DMS53 treated with DMSO at 0.1 percent for 48 hours (cell line): ENCODE results near the gene RPTN.
A peak's percentile ranks its signal among the peaks of the same experiment; 100 is the strongest.

Experiments
- DNase-seq: peaks from one replicate; lab custom pipeline; 2025; ENCODE audit not compliant: unreplicated experiment; lab: John Stamatoyannopoulos, UW

Gene RPTN

DNA sequence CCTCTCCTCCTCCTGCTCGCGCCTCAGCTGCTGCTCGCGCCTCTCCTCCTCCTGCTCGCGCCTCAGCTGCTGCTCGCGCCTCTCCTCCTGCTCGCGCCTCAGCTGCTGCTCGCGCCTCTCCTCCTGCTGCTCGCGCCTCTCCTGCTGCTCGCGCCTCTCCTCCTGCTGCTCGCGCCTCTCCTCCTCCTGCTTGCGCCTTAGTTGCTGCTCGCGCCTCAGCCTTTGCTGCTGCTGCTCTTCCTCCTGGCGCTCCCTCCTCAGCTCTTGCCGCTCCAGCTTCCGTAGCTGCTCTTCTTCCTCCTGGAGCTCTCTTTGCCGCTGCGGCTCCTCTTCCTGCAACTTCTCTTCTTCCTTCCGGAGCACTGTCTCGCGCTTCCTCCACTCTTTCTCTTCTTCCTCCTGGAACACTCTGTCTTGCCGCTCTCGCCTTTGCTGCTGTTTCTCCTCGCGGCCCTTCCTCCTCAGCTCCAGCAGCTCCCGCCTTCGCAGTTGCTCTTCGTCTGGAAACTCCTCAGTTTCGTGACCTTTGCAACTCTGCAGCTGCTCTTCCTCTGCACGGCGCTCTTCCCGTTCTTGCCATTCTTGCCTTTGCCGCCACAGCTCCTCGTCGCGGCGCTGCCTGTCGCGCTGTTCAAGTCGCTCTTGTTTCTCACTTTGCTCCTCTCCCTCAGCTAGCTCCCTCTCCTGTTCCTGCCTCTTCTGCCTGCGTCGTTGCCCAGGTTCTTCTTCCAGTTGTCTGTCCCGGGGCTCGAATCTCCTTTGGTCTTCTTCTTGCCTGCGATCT is 46.7 kb downstream of the RPTN start:
- peak; percentile 38 for DNase-seq

DNA sequence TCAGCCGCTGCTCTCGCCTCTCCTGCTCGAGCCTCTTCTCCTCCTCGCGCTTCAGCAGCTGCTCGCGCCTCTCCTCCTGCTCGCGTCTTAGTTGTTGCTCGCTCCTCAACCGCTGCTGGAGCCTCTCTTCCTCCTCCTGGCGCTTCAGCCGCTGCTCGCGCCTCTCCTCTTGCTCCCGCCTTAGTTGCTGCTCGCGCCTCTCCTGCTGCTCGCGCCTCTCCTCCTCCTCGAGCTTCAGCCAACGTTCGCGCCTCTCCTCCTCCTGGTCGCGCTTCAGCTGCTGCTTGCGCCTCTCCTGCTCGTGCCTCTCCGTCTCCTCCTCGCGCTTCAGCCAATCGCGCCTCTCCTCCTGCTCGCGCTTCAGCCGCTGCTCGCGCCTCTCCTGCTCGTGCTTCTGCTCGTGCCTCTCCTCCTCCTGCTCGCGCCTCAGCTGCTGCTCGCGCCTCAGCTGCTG is 47.5 kb downstream of the RPTN start:
- DNase-seq: no peak

DNA sequence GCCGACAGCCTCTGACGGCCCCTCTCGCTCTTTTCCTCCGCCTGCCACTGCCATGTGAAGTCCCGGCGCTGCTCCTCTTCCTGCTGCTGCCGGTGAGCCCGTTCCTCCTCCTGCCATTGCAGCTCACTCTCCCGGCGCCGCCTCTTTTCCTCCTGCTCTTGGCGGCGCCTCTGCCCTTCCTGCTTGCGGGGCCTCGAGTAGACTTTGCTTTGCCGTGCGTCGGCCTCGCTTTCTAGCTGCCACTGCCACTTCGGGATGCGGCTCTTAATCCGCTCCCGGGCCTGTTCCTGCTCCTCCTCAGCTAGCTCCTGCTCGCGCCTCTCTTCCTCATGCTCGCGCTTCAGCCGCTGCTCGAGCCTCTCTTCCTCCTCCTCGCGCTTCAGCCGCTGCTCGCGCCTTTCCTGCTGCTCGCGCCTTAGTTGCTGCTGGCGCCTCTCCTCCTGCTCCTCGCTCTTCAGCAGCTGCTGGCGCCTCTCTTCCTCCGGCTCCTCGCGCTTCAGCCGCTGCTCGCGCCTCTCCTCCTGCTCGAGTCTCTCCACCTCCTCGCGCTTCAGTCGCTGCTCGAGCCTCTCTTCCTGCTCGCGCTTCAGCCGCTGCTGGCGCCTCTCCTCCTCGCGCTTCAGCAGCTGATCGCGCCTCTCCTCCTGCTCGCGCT is 48.0 kb downstream of the RPTN start:
- peak; percentile 83 for DNase-seq

DNA sequence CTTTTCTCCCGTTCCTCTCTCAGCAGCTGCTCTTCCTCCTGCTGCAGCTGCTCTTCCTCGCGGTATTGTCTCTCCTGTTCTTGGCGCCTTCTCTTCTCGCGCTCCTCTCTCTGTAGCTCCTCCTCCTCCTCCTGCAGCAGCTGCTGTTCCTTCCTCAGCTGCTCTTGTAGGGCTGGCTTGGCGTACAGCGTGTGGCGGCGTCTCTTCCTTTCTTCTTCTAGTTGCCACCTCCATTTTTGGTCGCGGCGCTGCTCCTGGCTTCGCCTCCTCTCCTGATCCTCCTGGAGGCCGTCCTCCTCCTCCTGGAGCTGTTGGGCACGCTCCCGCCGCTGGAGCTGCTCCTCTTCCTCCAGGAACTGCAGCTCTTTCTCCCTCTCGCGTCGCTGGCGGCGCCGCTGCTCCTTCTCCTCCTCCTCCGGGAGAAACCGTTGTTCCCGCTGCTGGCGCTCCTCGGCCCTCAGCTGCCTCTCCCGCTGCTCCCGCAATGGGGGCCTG is 48.6 kb downstream of the RPTN start:
- DNase-seq: peak; percentile 77

DNA sequence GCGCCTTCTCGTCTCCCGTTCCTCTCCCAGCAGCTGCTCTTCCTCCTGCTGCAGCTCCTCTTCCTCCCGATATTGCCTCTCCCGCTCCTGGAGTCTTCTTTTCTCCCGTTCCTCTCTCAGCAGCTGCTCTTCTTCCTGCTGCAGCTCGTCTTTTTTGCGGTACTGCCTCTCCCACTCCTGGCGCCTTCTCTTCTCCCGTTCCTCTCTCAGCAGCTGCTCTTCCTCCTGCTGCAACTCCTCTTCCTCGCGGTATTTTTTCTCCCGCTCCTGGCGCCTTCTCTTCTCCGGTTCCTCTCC is 49.1 kb downstream of the RPTN start:
- DNase-seq: peak; percentile 43

DNA sequence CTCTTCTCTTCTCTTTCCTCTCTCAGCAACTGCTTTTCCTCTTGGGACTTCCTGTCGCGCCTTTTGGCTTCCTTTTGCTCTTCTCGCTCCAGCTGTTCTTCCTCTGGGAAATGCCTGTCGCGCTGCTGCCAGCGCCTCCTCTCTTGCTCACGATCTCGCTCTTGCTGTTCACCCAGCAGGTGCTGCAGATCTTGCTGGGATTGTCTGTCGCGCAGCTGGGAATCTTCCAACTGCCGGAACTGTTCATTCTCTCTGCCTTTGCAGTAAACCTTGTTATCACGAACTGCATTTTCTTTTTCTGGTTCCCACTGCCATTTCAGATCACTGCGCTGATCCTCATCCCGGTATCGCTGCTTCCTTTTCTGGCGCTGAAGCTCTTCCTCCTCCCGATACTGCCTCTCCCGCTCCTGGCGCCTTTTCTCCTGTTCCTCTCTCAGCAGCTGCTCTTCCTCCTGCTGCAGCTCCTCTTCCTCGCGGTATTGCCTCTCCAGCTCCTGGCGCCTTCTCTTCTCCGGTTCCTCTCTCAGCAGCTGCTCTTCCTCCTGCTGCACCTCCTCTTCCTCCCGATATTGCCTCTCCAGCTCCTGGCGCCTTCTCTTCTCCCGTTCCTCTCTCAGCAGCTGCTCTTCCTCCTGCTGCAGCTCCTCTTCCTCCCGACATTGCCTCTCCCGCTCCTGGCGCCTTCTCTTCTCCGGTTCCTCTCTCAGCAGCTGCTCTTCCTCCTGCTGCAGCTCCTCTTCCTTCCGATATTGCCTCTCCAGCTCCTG is 49.6 kb downstream of the RPTN start:
- peak; percentile 73 for DNase-seq

DNA sequence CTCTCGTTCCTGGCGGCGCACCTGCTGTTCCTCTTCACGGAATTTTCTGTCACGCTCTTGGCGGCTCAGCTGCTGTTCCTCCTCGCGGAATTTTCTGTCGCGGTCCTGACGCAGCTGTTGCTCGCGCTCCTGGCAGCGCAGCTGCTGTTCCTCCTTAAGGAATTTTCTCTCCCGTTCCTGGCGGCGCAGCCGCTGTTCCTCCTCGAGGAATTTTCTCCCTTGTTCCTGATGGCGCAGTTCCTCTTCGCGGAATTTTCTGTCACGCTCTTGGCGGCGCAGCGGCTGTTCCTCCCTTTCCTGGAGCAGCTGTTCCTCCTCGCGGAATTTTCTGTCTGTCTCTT is 50.2 kb downstream of the RPTN start:
- DNase-seq: no peak

DNA sequence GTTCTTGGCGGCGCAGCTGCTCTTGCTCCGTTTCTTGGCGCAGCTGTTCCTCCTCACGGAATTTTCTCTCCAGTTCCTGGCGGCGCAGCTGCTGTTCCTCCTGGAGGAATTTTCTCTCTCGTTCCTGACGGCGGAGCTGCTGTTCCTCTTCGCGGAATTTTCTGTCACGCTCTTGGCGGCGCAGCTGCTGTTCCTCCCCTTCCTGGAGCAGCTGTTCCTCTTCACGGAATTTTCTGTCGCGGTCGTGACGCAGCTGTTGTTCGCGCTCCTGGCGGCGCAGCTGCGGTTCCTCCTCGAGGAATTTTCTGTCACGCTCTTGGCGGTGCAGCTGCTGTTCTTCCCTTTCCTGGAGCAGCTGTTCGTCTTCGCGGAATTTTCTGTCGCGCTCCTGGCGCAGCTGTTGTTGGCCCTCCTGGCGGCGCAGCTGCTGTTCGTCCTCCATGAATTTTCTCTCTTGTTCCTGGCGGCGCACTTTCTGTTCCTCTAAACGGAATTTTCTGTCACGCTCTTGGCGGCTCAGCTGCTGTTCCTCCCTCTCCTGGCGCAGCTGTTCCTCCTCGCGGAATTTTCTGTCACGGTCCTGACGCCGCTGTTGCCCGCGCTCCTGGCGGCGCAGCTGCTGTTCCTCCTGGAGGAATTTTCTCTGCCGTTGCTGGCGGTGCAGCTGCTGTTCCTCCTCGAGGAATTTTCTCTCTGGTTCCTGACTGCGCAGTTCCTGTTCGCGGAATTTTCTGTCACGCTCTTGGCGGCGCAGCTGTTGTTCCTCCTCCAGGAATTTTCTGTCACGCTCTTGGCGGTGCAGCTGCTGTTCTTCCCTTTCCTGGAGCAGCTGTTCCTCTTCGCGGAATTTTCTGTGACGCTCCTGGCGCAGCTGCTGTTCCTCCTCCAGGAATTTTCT is 50.8 kb downstream of the RPTN start:
- DNase-seq: peak; percentile 85

DNA sequence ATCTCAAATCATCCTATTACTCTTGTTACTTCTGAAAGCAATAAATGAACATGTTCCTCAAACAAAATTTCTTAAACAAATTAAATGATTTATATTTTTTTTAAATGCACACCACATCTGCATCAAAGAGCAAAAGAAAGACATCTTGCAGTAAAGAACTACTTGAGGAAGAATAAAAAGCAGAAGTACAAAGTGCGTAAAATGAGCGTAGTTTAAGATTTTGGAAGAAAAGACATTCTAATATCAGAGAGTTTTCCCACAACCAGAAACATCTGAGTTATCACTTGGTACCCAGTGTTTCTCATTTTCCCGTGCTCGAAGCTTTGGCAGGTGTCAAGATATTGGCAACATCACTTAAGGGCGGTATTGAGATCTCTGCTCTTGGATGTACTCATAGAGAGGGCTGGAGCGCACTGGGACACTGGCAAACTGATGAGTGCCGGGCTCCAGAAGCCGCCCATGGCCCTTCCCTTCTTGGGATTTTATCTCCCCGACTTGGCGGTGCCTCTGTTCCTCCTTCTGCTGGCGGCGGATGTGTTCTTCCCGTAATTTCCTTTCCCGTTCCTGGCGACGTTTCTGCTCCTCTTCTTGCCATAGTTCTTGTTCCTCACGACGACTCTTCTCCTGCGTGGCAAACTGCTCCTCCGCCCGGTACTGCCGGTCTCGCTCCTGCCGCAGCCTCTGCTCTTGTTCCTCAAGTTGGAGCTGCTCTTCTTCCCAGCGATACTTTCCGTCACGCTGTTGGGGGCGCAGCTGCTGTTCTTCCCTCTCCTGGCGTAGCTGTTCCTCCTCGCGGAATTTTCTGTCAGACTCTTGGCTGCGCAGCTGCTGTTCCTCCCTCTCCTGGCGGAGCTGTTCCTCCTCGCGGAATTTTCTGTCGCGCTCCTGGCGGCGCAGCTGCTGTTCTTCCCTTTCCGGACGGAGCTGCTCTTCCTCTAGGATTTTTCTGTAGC is 51.7 kb downstream of the RPTN start:
- no peak for DNase-seq

DNA sequence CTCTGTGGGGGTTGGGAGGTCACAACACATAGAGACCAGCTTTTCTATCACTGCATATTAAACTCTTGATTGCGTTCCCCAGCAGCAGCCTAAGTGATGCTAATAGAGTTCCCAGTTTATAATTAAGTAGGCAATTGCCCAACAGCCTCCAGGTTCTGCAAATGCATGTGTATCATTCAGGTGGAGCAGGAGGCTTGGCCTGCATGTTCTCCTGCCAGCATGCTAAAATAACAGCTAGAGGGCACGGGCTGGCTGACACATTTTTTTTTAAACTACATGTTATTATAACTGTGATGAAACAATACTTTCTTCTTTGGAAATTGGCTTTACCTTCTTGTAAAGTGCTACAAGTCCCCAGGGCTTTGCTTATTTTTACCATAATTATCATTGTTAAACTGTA is 54.2 kb downstream of the RPTN start:
- no peak for DNase-seq
